ENCODE data around the gene FGF6. TPM values are rescaled to one million over a fixed set of nuclear protein-coding genes. Genes with fewer than 3 reads are reported as not detected.

The FGF6 gene
- total and polyA plus RNA-seq, 2 experiments from 2014 or later = not detected

- H3K4me2 ChIP-seq = no peak overlapping the region
- no peak overlapping the region for H3K4me3 ChIP-seq
- H3K79me2 ChIP-seq = no peaks in the 10 kb centered on the region
- no peaks in the 10 kb centered on the region for H3K36me3 ChIP-seq (replicated peaks; ENCODE audit: insufficient read depth, low read depth)
- H3K9me3 ChIP-seq (ENCODE audit: low read depth) = no peaks in the 10 kb centered on the region
- 85% methylated on average over 3 of the region's 3 CpGs for WGBS (ENCODE audit: low lambda C conversion rate, missing lambda C conversion rate)
- no peaks in the 10 kb centered on the region for H4K20me1 ChIP-seq (ENCODE audit: insufficient read depth, poor library complexity, severe bottlenecking)
- TF ChIP-seq CTCF (IDR thresholded peaks at IDR 0.05; ENCODE audit: poor library complexity) (no peak), EZH2phosphoT487 (IDR thresholded peaks at IDR 0.05; ENCODE audit: low read depth, severe bottlenecking, unreplicated experiment) (no peak), EZH2 (IDR thresholded peaks at IDR 0.05; ENCODE audit: borderline replicate concordance) (no peak)
- H3K27me3 ChIP-seq = peaks cover 26% of the 10 kb centered on the region
- no peak for DNase-seq (ENCODE audit: low spot score)
- H3K27ac ChIP-seq = no peak overlapping the region
- no peak overlapping the region for H2AFZ ChIP-seq
- no peaks in the 10 kb centered on the region for H3K9me2 ChIP-seq (replicated peaks; ENCODE audit: insufficient read depth)
- H3K4me1 ChIP-seq (ENCODE audit: insufficient read depth) = no peaks in the 10 kb centered on the region
Observed at GRCh38 chr12:4447151-4447550, 1.5 kb upstream of the FGF6 start.

DNA sequence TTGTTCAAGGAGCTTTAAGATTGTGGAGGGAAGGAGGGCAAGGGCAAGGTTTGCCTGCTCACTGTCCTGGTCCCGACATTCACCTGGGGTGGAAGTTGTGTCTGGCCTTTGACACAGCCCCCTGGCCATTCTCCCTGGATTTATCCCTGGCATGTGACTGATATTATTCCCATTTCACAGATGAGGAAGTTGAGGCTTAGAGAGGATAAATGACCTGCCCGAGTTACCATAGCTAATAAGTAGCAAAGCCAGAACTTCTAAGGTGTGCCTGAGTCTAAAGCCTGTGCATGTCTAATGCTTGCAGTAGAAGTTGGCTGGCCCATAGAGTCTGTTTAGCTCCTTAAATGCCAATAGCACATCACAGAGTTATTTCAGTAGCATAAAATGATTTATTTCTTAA, 720 bp upstream of the FGF6 start:
- Histone ChIP-seq H3K27ac (no peak overlapping the region), H3K79me2 (no peaks in the 10 kb centered on the region), H3K9me2 (replicated peaks; ENCODE audit: insufficient read depth) (no peaks in the 10 kb centered on the region), H3K4me1 (ENCODE audit: insufficient read depth) (no peaks in the 10 kb centered on the region), H4K20me1 (ENCODE audit: insufficient read depth, poor library complexity, severe bottlenecking) (no peaks in the 10 kb centered on the region), H3K4me2 (no peak overlapping the region), H3K36me3 (replicated peaks; ENCODE audit: insufficient read depth, low read depth) (no peaks in the 10 kb centered on the region), H2AFZ (no peak overlapping the region), H3K4me3 (no peak overlapping the region), H3K9me3 (ENCODE audit: low read depth) (no peaks in the 10 kb centered on the region), H3K27me3 (peaks cover 26% of the 10 kb centered on the region)
- no peak for DNase-seq (ENCODE audit: low spot score)
- TF ChIP-seq EZH2phosphoT487 (IDR thresholded peaks at IDR 0.05; ENCODE audit: low read depth, severe bottlenecking, unreplicated experiment) = no peak
- WGBS (ENCODE audit: low lambda C conversion rate, missing lambda C conversion rate) = 95% methylated on average over 2 of the region's 2 CpGs

- DNase-seq (ENCODE audit: low spot score) = no peak
- H2AFZ ChIP-seq = no peak overlapping the region
- H3K27me3 ChIP-seq = peaks cover 40% of the 10 kb centered on the region
- H3K36me3 ChIP-seq (replicated peaks; ENCODE audit: insufficient read depth, low read depth) = no peaks in the 10 kb centered on the region
- H3K4me3 ChIP-seq = no peak overlapping the region
- no peaks in the 10 kb centered on the region for H3K4me1 ChIP-seq (ENCODE audit: insufficient read depth)
- no peaks in the 10 kb centered on the region for H3K9me3 ChIP-seq (ENCODE audit: low read depth)
- WGBS (ENCODE audit: low lambda C conversion rate, missing lambda C conversion rate) = 90% methylated on average over 8 of the region's 8 CpGs
- TF ChIP-seq EZH2 (IDR thresholded peaks at IDR 0.05; ENCODE audit: borderline replicate concordance) = no peak
- TF ChIP-seq EZH2phosphoT487 (IDR thresholded peaks at IDR 0.05; ENCODE audit: low read depth, severe bottlenecking, unreplicated experiment) = no peak
- TF ChIP-seq CTCF (IDR thresholded peaks at IDR 0.05; ENCODE audit: poor library complexity) = no peak
- no peak overlapping the region for H3K27ac ChIP-seq
- no peaks in the 10 kb centered on the region for H3K79me2 ChIP-seq
- H3K9me2 ChIP-seq (replicated peaks; ENCODE audit: insufficient read depth) = no peaks in the 10 kb centered on the region
- H3K4me2 ChIP-seq = no peak overlapping the region
- H4K20me1 ChIP-seq (ENCODE audit: insufficient read depth, poor library complexity, severe bottlenecking) = no peaks in the 10 kb centered on the region
Observed at GRCh38 chr12:4444031-4444430, 1.6 kb downstream of the FGF6 start.

DNA sequence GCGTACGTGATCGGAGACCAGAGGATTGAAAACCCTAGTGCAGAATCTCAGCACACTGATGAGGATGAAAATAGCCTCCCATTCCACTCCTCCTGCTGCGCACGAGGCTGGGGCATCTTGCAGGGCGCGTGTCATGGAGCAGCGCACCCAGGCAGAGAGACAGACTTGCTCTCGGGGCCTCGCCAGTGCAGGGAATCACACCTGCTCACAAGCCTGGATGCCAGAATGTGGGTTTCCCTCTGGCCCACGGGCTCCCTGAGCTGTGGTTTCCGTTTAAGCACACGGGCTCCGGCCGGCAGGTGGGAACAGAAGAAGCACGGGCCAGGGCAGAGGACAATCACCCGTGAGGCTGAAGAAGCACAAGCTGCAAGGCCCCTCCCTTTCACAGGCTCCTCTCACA, 2.0 kb downstream of the FGF6 start:
- DNase-seq (ENCODE audit: low spot score) = no peak
- H3K27ac ChIP-seq = no peak overlapping the region
- H3K4me1 ChIP-seq (ENCODE audit: insufficient read depth) = no peaks in the 10 kb centered on the region
- no peak overlapping the region for H3K4me2 ChIP-seq
- H3K79me2 ChIP-seq = no peaks in the 10 kb centered on the region
- no peak overlapping the region for H3K4me3 ChIP-seq
- no peaks in the 10 kb centered on the region for H4K20me1 ChIP-seq (ENCODE audit: insufficient read depth, poor library complexity, severe bottlenecking)
- no peaks in the 10 kb centered on the region for H3K9me3 ChIP-seq (ENCODE audit: low read depth)
- no peak for TF ChIP-seq EZH2 (IDR thresholded peaks at IDR 0.05; ENCODE audit: borderline replicate concordance)
- TF ChIP-seq EZH2phosphoT487 (IDR thresholded peaks at IDR 0.05; ENCODE audit: low read depth, severe bottlenecking, unreplicated experiment) = no peak
- TF ChIP-seq CTCF (IDR thresholded peaks at IDR 0.05; ENCODE audit: poor library complexity) = no peak
- H3K27me3 ChIP-seq = peaks cover 40% of the 10 kb centered on the region
- no peaks in the 10 kb centered on the region for H3K36me3 ChIP-seq (replicated peaks; ENCODE audit: insufficient read depth, low read depth)
- no peaks in the 10 kb centered on the region for H3K9me2 ChIP-seq (replicated peaks; ENCODE audit: insufficient read depth)
- no peak overlapping the region for H2AFZ ChIP-seq
- WGBS (ENCODE audit: low lambda C conversion rate, missing lambda C conversion rate) = 84% methylated on average over 17 of the region's 17 CpGs
